Heart right ventricle (tissue), 16 donors: ENCODE results near the gene OR14A2. TPM values are rescaled to one million over a fixed set of nuclear protein-coding genes. Genes with fewer than 3 reads are reported as not detected.
"Not testable (repeated sequence)": the region's sequence is repeated elsewhere in the genome, so short reads cannot be mapped to it uniquely, and the experiment has no call there.

ENCODE experiments used
- ATAC-seq, 8 donors: fragments of 200-7000 bp; cut with Tn5 transposase; one replicate each; pipeline ENCODE4 v1.9.1; 2020; ENCODE audit warnings: mild to moderate bottlenecking in 8 of 8, moderate library complexity in 8 of 8, moderate number of reproducible peaks in 1 of 8
- DNase-seq, 2 donors: peaks; one replicate each; pipeline ENCODE4 v3.0.0-alpha.2; 2020
- H3K27ac ChIP-seq, 10 donors: fragments of 200-600 bp; sonication (generic) in 2 of 10; one replicate each; pipeline versions ENCODE4 v1.5.0 to v1.8.0; 2020 to 2022; ENCODE audit warnings: mild to moderate bottlenecking in 3 of 10
- H3K27me3 ChIP-seq, 7 donors: fragments of 200-600 bp; one replicate each; pipeline ENCODE4 v1.8.0; 2021 to 2022; ENCODE audit warnings: mild to moderate bottlenecking in 2 of 7
- H3K36me3 ChIP-seq, 9 donors: fragments of 200-600 bp; sonication (generic) in 1 of 9; one replicate each; pipeline versions ENCODE4 v1.5.0 to v1.8.0; 2020 to 2022; ENCODE audit warnings: mild to moderate bottlenecking in 2 of 9
- H3K4me1 ChIP-seq, 9 donors: fragments of 200-600 bp; sonication (generic) in 1 of 9; one replicate each; pipeline versions ENCODE4 v1.5.0 to v1.8.0; 2020 to 2022; ENCODE audit warnings: mild to moderate bottlenecking in 4 of 9
- H3K4me3 ChIP-seq, 10 donors: fragments of 200-600 bp; sonication (generic) in 2 of 10; one replicate each; pipeline versions ENCODE4 v1.5.0 to v1.8.0; 2020 to 2022; ENCODE audit warnings: mild to moderate bottlenecking in 7 of 10, moderate library complexity in 2 of 10
- H3K9me3 ChIP-seq, 11 donors: fragments of 200-600 bp in 10 of 11; sonication (generic) in 2 of 11; one replicate each; pipeline versions ENCODE4 v1.5.0 to v1.8.0; 2013 to 2022; ENCODE audit warnings: mild to moderate bottlenecking in 2 of 11, control low read depth in 1 of 11, moderate library complexity in 1 of 11
- WGBS, 2 donors: extraction: QIAGEN DNeasy Blood & Tissue Kit; methylation state at CpG; one replicate each; pipeline ENCODE4 v1.1.7; 2013; ENCODE audit warnings: inconsistent platforms in 1 of 2; 5-methylcytosine and 5-hydroxymethylcytosine counted together
- intact Hi-C, 10 donors: fragments of 100-400 bp; cut with DNase I; formaldehyde crosslinking; loops; one replicate each; pipeline versions ENCODE4 v1.11.1 to v1.14.2; 2022
- long read RNA-seq, 3 donors: library from polyadenylated mRNA; unstranded; transcript quantifications; one replicate each; pipeline ENCODE4 v2.0.0, GENCODE V29; 2020 to 2021
- polyA plus RNA-seq, 2 donors: library from polyadenylated mRNA; stranded (reverse); fragments of 200-250 nt; gene quantifications; one replicate each; pipeline ENCODE4 v1.2.3, GENCODE V29; 2013
- total RNA-seq, 10 donors: library from RNA; stranded (reverse); fragmentation: NEBNext Ultra II Directional in 3 of 10; extraction: Animal tissue kit (Norgen Biotek cat#: 25700) in 3 of 10; gene quantifications; one replicate each; pipeline versions ENCODE4 v1.2.1 to v1.2.4, GENCODE V29; 2021 to 2023
- TF ChIP-seq, protein P1 (sequence below), 9 donors: fragments of 200-600 bp; sonication (generic) in 2 of 9; IDR thresholded peaks; one replicate each; pipeline versions ENCODE4 v1.5.0 to v1.8.0; 2021 to 2022; ENCODE audit warnings: antibody characterized with exemption in 9 of 9, mild to moderate bottlenecking in 5 of 9, moderate library complexity in 1 of 9
- donor health status: Arrhythmogenic right ventricular cardiomyopathy.
- donor health status: ischemic (EF 13 %, LVEDD 7.1; RV severe dilation, severe dysfunction).
- donor health status: healthy with polysubstance abuse.
- donor health status: DM: no; HTN: yes; CAD: no.
- donor health status: DM: no; HTN: no; CAD: no.
- donor health status: ischemic (EF 25% LVEDD 6.9; RV normal size, moderate dysfunction).
- donor health status: ischemic (EF 25% LVEDD 5.7; RV mildly dilated, moderate dysfunction).
- donor health status: healthy.
- donor health status: DM: yes; HTN: yes; CAD: no.
- donor health status: Ischemic cardiomyopathy.
- donor health status: ischemic (EF 35%, LVEDD 5.7; RV mildly dilated, moderate dysfunction).
- donor health status: nonischemic (EF 11% LVEDD 7.7; RV severe dilation, severe dysfunction).
- donor health status: DM: yes; HTN: yes; CAD: no.
- donor health status: PGD.
- donor health status: ischemic (EF 29% LVEDD 5.4; RV normal size, mild dysfunction).
- donor health status: nonischemic (EF 23%, LVEDD 6.1; RV moderate dilation, normal function).

OR14A2 gene
- not detected for total RNA-seq
- not detected for polyA plus RNA-seq
- long read RNA-seq, donor 1: 0 reads
- long read RNA-seq, donor 2: 0 reads
- long read RNA-seq, donor 3: 0 reads

DNA sequence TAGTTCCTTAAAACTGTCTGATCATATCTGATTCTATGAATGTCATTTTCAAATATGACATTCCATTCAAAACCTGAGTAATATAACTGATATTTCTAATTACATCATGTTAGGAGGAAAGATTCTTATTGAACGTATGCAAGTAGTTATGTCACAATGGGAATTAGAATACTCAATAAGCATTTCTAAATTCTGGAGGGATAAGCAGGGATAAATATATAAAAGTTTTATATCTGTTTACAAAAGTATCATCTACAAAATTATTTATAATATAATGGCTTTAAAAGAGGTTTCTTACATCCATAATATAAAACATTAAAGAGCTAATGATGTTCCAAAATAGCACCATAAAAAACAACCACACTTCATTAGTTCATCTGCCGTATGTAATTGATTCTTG is at the start of gene OR14A2:
Gene OR14A2 (minus strand): TSS at position 101 of the 400 bp plus-strand sequence.
- no peaks in the 10 kb centered on the region for H3K27me3 ChIP-seq
- no peak for ATAC-seq
- no peaks in the 10 kb centered on the region for H3K36me3 ChIP-seq
- H3K9me3 ChIP-seq: peaks cover 0 to 38% (median 7%) of the 10 kb centered on the region in 11 donors
- intact Hi-C loops: no loop called here
- H3K4me3 ChIP-seq: no peak within 1 kb of the TSS
- no peak within 1 kb of the TSS for H3K27ac ChIP-seq
- DNase-seq: no peak
- no peaks in the 10 kb centered on the region for H3K4me1 ChIP-seq
- TF ChIP-seq, protein P1, sequence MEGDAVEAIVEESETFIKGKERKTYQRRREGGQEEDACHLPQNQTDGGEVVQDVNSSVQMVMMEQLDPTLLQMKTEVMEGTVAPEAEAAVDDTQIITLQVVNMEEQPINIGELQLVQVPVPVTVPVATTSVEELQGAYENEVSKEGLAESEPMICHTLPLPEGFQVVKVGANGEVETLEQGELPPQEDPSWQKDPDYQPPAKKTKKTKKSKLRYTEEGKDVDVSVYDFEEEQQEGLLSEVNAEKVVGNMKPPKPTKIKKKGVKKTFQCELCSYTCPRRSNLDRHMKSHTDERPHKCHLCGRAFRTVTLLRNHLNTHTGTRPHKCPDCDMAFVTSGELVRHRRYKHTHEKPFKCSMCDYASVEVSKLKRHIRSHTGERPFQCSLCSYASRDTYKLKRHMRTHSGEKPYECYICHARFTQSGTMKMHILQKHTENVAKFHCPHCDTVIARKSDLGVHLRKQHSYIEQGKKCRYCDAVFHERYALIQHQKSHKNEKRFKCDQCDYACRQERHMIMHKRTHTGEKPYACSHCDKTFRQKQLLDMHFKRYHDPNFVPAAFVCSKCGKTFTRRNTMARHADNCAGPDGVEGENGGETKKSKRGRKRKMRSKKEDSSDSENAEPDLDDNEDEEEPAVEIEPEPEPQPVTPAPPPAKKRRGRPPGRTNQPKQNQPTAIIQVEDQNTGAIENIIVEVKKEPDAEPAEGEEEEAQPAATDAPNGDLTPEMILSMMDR (IDR thresholded peaks at IDR 0.05): no peak
- 89 to 90% methylated on average over 2 of the region's 2 CpGs for WGBS, 2 donors

DNA sequence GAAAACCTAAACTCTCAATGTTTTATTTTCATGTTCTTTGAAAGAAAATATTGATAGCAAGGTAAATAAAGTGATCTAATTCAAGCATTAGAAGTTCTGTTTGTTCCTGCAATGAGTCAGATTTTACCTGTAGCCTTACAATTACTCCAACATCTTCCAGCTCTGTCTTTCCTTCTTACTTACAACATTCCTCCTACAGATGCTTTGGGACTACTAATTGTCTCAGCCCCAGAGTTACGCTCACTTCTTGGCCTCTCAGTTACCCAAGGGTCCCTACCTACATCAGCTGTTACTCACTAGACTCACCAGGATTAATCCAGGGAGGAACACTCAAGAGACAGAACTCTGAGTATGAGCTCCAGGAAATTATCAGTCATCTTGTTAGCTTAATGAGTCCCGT is 49.6 kb upstream of the OR14A2 start:
- H3K4me1 ChIP-seq: no peaks in the 10 kb centered on the region
- 0 to 52% methylated on average over 2 of the region's 2 CpGs for whole genome bisulfite sequencing, 2 donors
- ATAC-seq: no peak
- no peak for DNase-seq
- no peaks in the 10 kb centered on the region for H3K27me3 ChIP-seq
- H3K4me3 ChIP-seq: no peak overlapping the region
- no peak overlapping the region for H3K27ac ChIP-seq
- H3K36me3 ChIP-seq: no peaks in the 10 kb centered on the region
- peaks cover 0 to 18% (median 0%) of the 10 kb centered on the region in 11 donors for H3K9me3 ChIP-seq
- TF ChIP-seq, protein P1 (IDR thresholded peaks at IDR 0.05): no peak
- intact Hi-C loops: no loop called here

DNA sequence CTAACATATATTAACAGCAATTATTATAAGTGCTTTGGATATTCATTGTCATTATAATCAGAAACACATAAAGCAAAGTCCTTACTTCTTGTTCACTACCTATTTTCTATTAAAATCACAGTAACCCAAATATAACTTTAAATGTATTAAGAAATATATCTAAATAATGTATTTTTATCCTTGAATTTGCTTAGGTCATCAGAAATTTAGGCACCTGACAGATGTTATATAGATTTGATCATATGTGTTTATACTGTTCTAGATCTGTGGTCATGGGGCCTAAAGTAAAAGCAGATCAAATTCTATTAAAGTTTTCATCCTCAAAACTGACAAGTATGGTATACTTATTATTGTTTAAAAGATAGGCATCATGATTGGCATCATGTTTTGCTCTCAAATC is 21.7 kb upstream of the OR14A2 start:
- intact Hi-C loops: no loop called here
- DNase-seq (no peak), ATAC-seq (no peak)
- TF ChIP-seq, protein P1 (IDR thresholded peaks at IDR 0.05): no peak
- no peaks in the 10 kb centered on the region for H3K4me1 ChIP-seq
- no peaks in the 10 kb centered on the region for H3K27me3 ChIP-seq
- no peak overlapping the region for H3K27ac ChIP-seq
- peaks cover 0 to 6% (median 0%) of the 10 kb centered on the region in 11 donors for H3K9me3 ChIP-seq
- no peak overlapping the region for H3K4me3 ChIP-seq
- no peaks in the 10 kb centered on the region for H3K36me3 ChIP-seq

DNA sequence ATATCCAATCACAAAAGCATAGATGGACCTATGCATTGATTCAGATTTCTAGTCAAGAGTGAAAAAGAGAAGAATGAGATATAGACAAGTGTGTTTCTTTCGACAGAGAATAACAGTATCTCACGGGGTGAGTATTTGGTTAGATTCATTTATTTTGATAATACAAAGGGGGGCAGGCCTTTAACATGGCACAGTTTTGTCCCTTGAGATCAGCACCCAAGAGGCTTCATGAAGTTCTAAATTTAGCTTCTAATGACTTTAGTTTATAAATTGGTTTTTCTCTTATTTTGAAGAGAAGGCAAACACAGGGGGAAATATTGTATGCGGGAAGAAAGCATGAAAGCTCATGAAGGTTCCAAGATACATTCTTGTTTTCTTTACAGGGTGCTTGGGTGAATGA is 12.5 kb upstream of the OR14A2 start, which contains the start of gene OR1C1:
Gene OR1C1 (minus strand): TSS at position 101 of the 400 bp plus-strand sequence. CDS start 2,150 bp downstream, outside the sequence.
- Histone ChIP-seq H3K4me3 (no peak within 1 kb of the TSS), H3K4me1 (no peaks in the 10 kb centered on the region), H3K27me3 (no peaks in the 10 kb centered on the region), H3K27ac (no peak within 1 kb of the TSS), H3K9me3 (peaks cover 0 to under 1% (median 0%) of the 10 kb centered on the region in 11 donors), H3K36me3 (no peaks in the 10 kb centered on the region)
- intact Hi-C loops: no loop called here
- DNase-seq (no peak), ATAC-seq (no peak)
- 89 to 94% methylated on average over 3 of the region's 3 CpGs for WGBS, 2 donors
- TF ChIP-seq, protein P1 (IDR thresholded peaks at IDR 0.05): no peak

DNA sequence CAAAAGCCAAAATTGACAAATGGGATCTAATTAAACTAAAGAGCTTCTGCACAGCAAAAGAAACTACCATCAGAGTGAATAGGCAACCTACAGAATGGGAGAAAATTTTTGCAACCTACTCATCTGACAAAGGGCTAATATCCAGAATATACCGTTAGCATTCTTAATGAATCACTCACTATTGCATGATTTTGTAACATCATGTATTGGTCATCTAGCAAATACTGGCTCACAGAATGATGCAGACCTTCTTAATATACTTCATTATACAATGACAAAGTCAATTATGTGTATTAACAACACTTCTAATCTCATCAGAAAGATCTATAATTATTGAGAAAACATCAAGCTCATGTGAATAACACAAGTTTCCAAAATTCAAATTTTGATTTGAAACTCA is 6.4 kb upstream of the OR14A2 start:
- H3K4me1 ChIP-seq, ATAC-seq, intact Hi-C loops, H3K27ac ChIP-seq, H3K4me3 ChIP-seq, DNase-seq, H3K27me3 ChIP-seq, H3K36me3 ChIP-seq: not testable (repeated sequence)
- H3K9me3 ChIP-seq: peaks cover 0 to 32% (median 7%) of the 10 kb centered on the region in 11 donors
- 89 to 92% methylated on average over 1 of the region's 1 CpG for WGBS, 2 donors
